Neural progenitor cell (in vitro differentiated cells): ENCODE results near the gene TMBIM1. TPM values are rescaled to one million over a fixed set of nuclear protein-coding genes. Genes with fewer than 3 reads are reported as not detected.

Experiments used
- DNase-seq: peaks from one replicate; pipeline ENCODE4 v3.0.0-alpha.2; 2016; ENCODE audit warnings: low spot score
- H2AFZ ChIP-seq: fragments of 200-600 bp; sonication (generic); replicated peaks from 2 replicates; pipeline ENCODE4 v1.6.1; 2016; ENCODE audit warnings: antibody characterized with exemption
- H3F3A ChIP-seq: fragments of 200-600 bp; sonication (generic); 2 replicates; pipeline ENCODE4 v1.6.1; 2016; ENCODE audit warnings: antibody characterized with exemption, low read depth
- H3K27ac ChIP-seq: fragments of 200-600 bp; sonication (generic); 2 replicates; pipeline ENCODE4 v1.5.1; 2016; ENCODE audit warnings: mild to moderate bottlenecking
- H3K27me3 ChIP-seq: fragments of 200-600 bp; sonication (generic); 2 replicates; pipeline ENCODE4 v1.6.1; 2016; ENCODE audit warnings: mild to moderate bottlenecking, moderate library complexity
- H3K36me3 ChIP-seq: fragments of 200-600 bp; sonication (generic); 2 replicates; pipeline ENCODE4 v1.5.1; 2016
- H3K4me1 ChIP-seq: fragments of 200-600 bp; sonication (generic); 2 replicates; pipeline ENCODE4 v1.6.1; 2016; ENCODE audit warnings: mixed run types
- H3K4me2 ChIP-seq: fragments of 200-600 bp; sonication (generic); 2 replicates; pipeline ENCODE4 v1.6.1; 2016
- H3K4me3 ChIP-seq: fragments of 200-600 bp; sonication (generic); 2 replicates; pipeline ENCODE4 v1.5.1; 2016
- H3K79me2 ChIP-seq: fragments of 200-600 bp; sonication (generic); 2 replicates; pipeline ENCODE4 v1.6.1; 2016; ENCODE audit warnings: low read depth
- H3K9ac ChIP-seq: fragments of 200-600 bp; sonication (generic); 2 replicates; pipeline ENCODE4 v1.6.1; 2016
- H3K9me3 ChIP-seq: fragments of 200-600 bp; sonication (generic); 2 replicates; pipeline ENCODE4 v1.5.1; 2016; ENCODE audit warnings: low read depth
- H4K20me1 ChIP-seq: fragments of 200-600 bp; sonication (generic); 2 replicates; pipeline ENCODE4 v1.6.1; 2016; ENCODE audit warnings: low read depth
- H3K27ac Mint-ChIP-seq: 3 replicates; pipeline ENCODE4 v1.8.0; 2021; ENCODE audit warnings: mixed read lengths
- H3K27me3 Mint-ChIP-seq: 2 replicates; pipeline ENCODE4 v1.8.0; 2022; ENCODE audit warnings: low read depth, mild to moderate bottlenecking, inconsistent platforms, moderate library complexity, mixed read lengths; ENCODE audit not compliant: insufficient read depth
- H3K36me3 Mint-ChIP-seq: 3 replicates; pipeline ENCODE4 v1.8.0; 2021; ENCODE audit warnings: mixed read lengths
- H3K4me1 Mint-ChIP-seq: 3 replicates; pipeline ENCODE4 v1.8.0; 2021; ENCODE audit warnings: mixed read lengths
- H3K4me3 Mint-ChIP-seq: 3 replicates; pipeline ENCODE4 v1.8.0; 2021; ENCODE audit warnings: mild to moderate bottlenecking, moderate library complexity, mixed read lengths
- H3K9me3 Mint-ChIP-seq: 3 replicates; pipeline ENCODE4 v1.8.0; 2020; ENCODE audit warnings: mixed read lengths
- CTCF ChIP-seq: fragments of 200-600 bp; sonication (generic); IDR thresholded peaks from 2 replicates; pipeline ENCODE4 v1.5.1; 2017; ENCODE audit warnings: antibody characterized with exemption, mild to moderate bottlenecking
- EZH2 ChIP-seq: fragments of 200-600 bp; sonication (generic); IDR thresholded peaks from 2 replicates; pipeline ENCODE4 v1.6.1; 2017; ENCODE audit warnings: antibody characterized with exemption, mild to moderate bottlenecking, moderate library complexity
- EZH2phosphoT487 ChIP-seq: fragments of 200-600 bp; sonication (generic); IDR thresholded peaks from 2 replicates; pipeline ENCODE4 v1.6.1; 2017; ENCODE audit warnings: antibody characterized with exemption
- total RNA-seq: library from RNA; depleted of rRNA; stranded (reverse); fragments of >200 nt; gene quantifications from 2 replicates; pipeline ENCODE4 v1.2.3, GENCODE V29; 2015; ENCODE audit warnings: low replicate concordance

TMBIM1 gene
- total RNA-seq, 1 donor from 2014 or later: 11.1 TPM

GRCh38 chr2:218256612-218257350 lies 35.5 kb downstream of the TMBIM1 start:
- no peak overlapping the region for H3K9ac ChIP-seq
- no peak overlapping the region for H3K27ac Mint-ChIP-seq
- no peaks in the 10 kb centered on the region for H3K27me3 ChIP-seq
- H3K36me3 ChIP-seq: no peaks in the 10 kb centered on the region
- no peak overlapping the region for H3K4me3 Mint-ChIP-seq
- no peaks in the 10 kb centered on the region for H4K20me1 ChIP-seq
- H3K4me3 ChIP-seq: no peak overlapping the region
- peaks cover 10% of the 10 kb centered on the region for H3K36me3 Mint-ChIP-seq
- H3K4me1 ChIP-seq: peaks cover 14% of the 10 kb centered on the region
- no peak overlapping the region for H3K27ac ChIP-seq
- TF ChIP-seq CTCF (no peak), EZH2phosphoT487 (no peak), EZH2 (no peak)
- no peaks in the 10 kb centered on the region for H3K9me3 ChIP-seq
- peaks cover 27% of the 10 kb centered on the region for H3K4me1 Mint-ChIP-seq
- H2AFZ ChIP-seq: no peak overlapping the region
- H3F3A ChIP-seq: peaks cover 28% of the 10 kb centered on the region
- peaks cover 3% of the 10 kb centered on the region for H3K27me3 Mint-ChIP-seq
- DNase-seq: no peak
- no peaks in the 10 kb centered on the region for H3K9me3 Mint-ChIP-seq
- no peaks in the 10 kb centered on the region for H3K79me2 ChIP-seq
- no peak overlapping the region for H3K4me2 ChIP-seq

- no peak overlapping the region for H3K27ac ChIP-seq
- H3K4me1 Mint-ChIP-seq: peaks cover 14% of the 10 kb centered on the region
Observed at GRCh38 chr2:218255446-218255845, 36.9 kb downstream of the TMBIM1 start.

GRCh38 chr2:218253232-218253625 lies 39.1 kb downstream of the TMBIM1 start:
- Histone ChIP-seq H4K20me1 (no peaks in the 10 kb centered on the region), H3F3A (peaks cover 14% of the 10 kb centered on the region), H3K79me2 (no peaks in the 10 kb centered on the region), H3K4me3 (no peak overlapping the region), H2AFZ (no peak overlapping the region), H3K4me2 (no peak overlapping the region), H3K9me3 (no peaks in the 10 kb centered on the region), H3K36me3 (no peaks in the 10 kb centered on the region), H3K27ac (no peak overlapping the region), H3K4me1 (no peaks in the 10 kb centered on the region), H3K9ac (no peak overlapping the region), H3K27me3 (no peaks in the 10 kb centered on the region)
- DNase-seq: no peak
- no peak for TF ChIP-seq EZH2phosphoT487
- no peak for TF ChIP-seq CTCF
- TF ChIP-seq EZH2: no peak
- Mint-ChIP-seq H3K27me3 (peaks cover 9% of the 10 kb centered on the region), H3K9me3 (no peaks in the 10 kb centered on the region), H3K4me1 (no peaks in the 10 kb centered on the region), H3K36me3 (peaks cover 24% of the 10 kb centered on the region), H3K4me3 (no peak overlapping the region), H3K27ac (no peak overlapping the region)

More at GRCh38 chr2:218255446-218255845, 36.9 kb downstream of the TMBIM1 start:
- Histone ChIP-seq H3F3A (peaks cover 20% of the 10 kb centered on the region), H3K9ac (no peak overlapping the region), H3K36me3 (no peaks in the 10 kb centered on the region), H4K20me1 (no peaks in the 10 kb centered on the region), H3K4me3 (no peak overlapping the region), H3K9me3 (no peaks in the 10 kb centered on the region), H3K27me3 (no peaks in the 10 kb centered on the region), H3K4me2 (no peak overlapping the region), H3K79me2 (no peaks in the 10 kb centered on the region), H3K4me1 (peaks cover 1% of the 10 kb centered on the region), H2AFZ (no peak overlapping the region)
- Mint-ChIP-seq H3K27me3 (peaks cover 6% of the 10 kb centered on the region), H3K36me3 (peaks cover 14% of the 10 kb centered on the region), H3K27ac (no peak overlapping the region), H3K4me3 (no peak overlapping the region), H3K9me3 (no peaks in the 10 kb centered on the region)
- DNase-seq: no peak
- TF ChIP-seq CTCF: no peak
- no peak for TF ChIP-seq EZH2phosphoT487
- no peak for TF ChIP-seq EZH2
